MCF 10A (cell line): ENCODE data around the gene MCTP1. TPM values are rescaled to one million over a fixed set of nuclear protein-coding genes. Genes with fewer than 3 reads are reported as not detected.

Experiments
- BruUV-seq: library from RNA; stranded (reverse); fragments of 400-500 nt; replicated peaks from 2 replicates; lab custom pipeline; 2021; lab: Mats Ljungman, UMichigan
- CTCF ChIA-PET: fragments of 300-600 bp; sonication (Branson Sonifier 250); formaldehyde crosslinking; extraction: SDS; loops from one replicate; lab custom pipeline; 2021; ENCODE audit warnings: antibody characterized with exemption, inconsistent platforms; lab: Yijun Ruan, JAX
- POLR2A ChIA-PET: fragments of 300-600, 350-650 bp; sonication (Branson Sonifier 250); formaldehyde crosslinking; extraction: SDS; loops from one replicate; lab custom pipeline; 2020; ENCODE audit warnings: antibody characterized with exemption, inconsistent platforms; lab: Yijun Ruan, JAX
- DNase-seq: peaks from one replicate; pipeline ENCODE4 v3.0.0-alpha.2; 2018; ENCODE audit not compliant: unreplicated experiment
- H3K27ac Mint-ChIP-seq: one replicate; pipeline ENCODE4 v1.8.0; 2022; ENCODE audit warnings: mild to moderate bottlenecking, low read depth, mixed read lengths; ENCODE audit not compliant: unreplicated experiment
- H3K27me3 Mint-ChIP-seq: one replicate; pipeline ENCODE4 v1.8.0; 2022; ENCODE audit warnings: mixed read lengths; ENCODE audit not compliant: insufficient read depth, unreplicated experiment
- H3K36me3 Mint-ChIP-seq: one replicate; pipeline ENCODE4 v1.8.0; 2022; ENCODE audit warnings: mild to moderate bottlenecking, moderate library complexity, mixed read lengths; ENCODE audit not compliant: insufficient read depth, unreplicated experiment
- H3K4me1 Mint-ChIP-seq: one replicate; pipeline ENCODE4 v1.8.0; 2022; ENCODE audit warnings: mixed read lengths; ENCODE audit not compliant: insufficient read depth, unreplicated experiment
- H3K4me3 Mint-ChIP-seq: one replicate; pipeline ENCODE4 v1.8.0; 2022; ENCODE audit warnings: mild to moderate bottlenecking, moderate library complexity, mixed read lengths; ENCODE audit not compliant: unreplicated experiment
- H3K9me3 Mint-ChIP-seq: one replicate; pipeline ENCODE4 v1.8.0; 2022; ENCODE audit warnings: mixed read lengths; ENCODE audit not compliant: unreplicated experiment
- CTCF ChIP-seq: fragments of 200-600 bp; IDR thresholded peaks from one replicate; pipeline ENCODE4 v1.8.0; 2022; ENCODE audit warnings: antibody characterized with exemption, mild to moderate bottlenecking; ENCODE audit not compliant: unreplicated experiment
- intact Hi-C: fragments of 100-400 bp; cut with micrococcal nuclease; formaldehyde crosslinking; loops from 2 replicates; pipeline ENCODE4 v1.14.1; 2022
- total RNA-seq: library from RNA; stranded (reverse); gene quantifications from 2 replicates; pipeline ENCODE4 v1.2.3, GENCODE V29; 2022

Gene MCTP1
- total RNA-seq, 1 experiment from 2014 or later, result 40.3 TPM

- intact Hi-C loops, result no loop called here
- peaks cover 7% of the 10 kb centered on the region for H3K4me1 Mint-ChIP-seq
- no TSS peak for BruUV-seq
- H3K9me3 Mint-ChIP-seq, result no peaks in the 10 kb centered on the region
- no peaks in the 10 kb centered on the region for H3K36me3 Mint-ChIP-seq
- no peak overlapping the region for H3K27ac Mint-ChIP-seq
- TF ChIP-seq CTCF, result no peak
- no peak overlapping the region for H3K4me3 Mint-ChIP-seq
- POLR2A ChIA-PET, result no interaction called here
- no peak for DNase-seq
- CTCF ChIA-PET, result interaction anchor here (1.4 kb wide), 1 partner anchor 118 kb away, joined by 3 read pairs; no protein-coding TSS in a partner anchor
- H3K27me3 Mint-ChIP-seq, result no peaks in the 10 kb centered on the region
Measured at GRCh38 chr5:95086927-95087815, 197.7 kb downstream of the MCTP1 start.

GRCh38 chr5:95084757-95085156, 200.1 kb downstream of the MCTP1 start:
- no peak for DNase-seq
- no peak overlapping the region for H3K4me3 Mint-ChIP-seq
- H3K9me3 Mint-ChIP-seq, result no peaks in the 10 kb centered on the region
- intact Hi-C loops, result loop anchor here (5.0 kb wide), 1 partner anchor 153 kb away; no protein-coding TSS in a partner anchor
- no peak overlapping the region for H3K27ac Mint-ChIP-seq
- BruUV-seq, result no TSS peak
- CTCF ChIA-PET, result interaction anchor here (0.6 to 0.9 kb wide), 2 partner anchors 55 to 180 kb away, joined by 3 to 4 read pairs; no protein-coding TSS in a partner anchor
- peaks cover 13% of the 10 kb centered on the region for H3K4me1 Mint-ChIP-seq
- H3K36me3 Mint-ChIP-seq, result no peaks in the 10 kb centered on the region
- H3K27me3 Mint-ChIP-seq, result no peaks in the 10 kb centered on the region
- no peak for TF ChIP-seq CTCF
- POLR2A ChIA-PET, result interaction anchor here (0.7 kb wide), 1 partner anchor 55 kb away, joined by 4 read pairs; no protein-coding TSS in a partner anchor

GRCh38 chr5:95083606-95084005, 201.3 kb downstream of the MCTP1 start:
- CTCF ChIA-PET, result interaction anchor here (0.6 kb wide), 1 partner anchor 115 kb away, joined by 3 read pairs; no protein-coding TSS in a partner anchor
- POLR2A ChIA-PET, result no interaction called here
- TF ChIP-seq CTCF, result no peak
- no peaks in the 10 kb centered on the region for H3K36me3 Mint-ChIP-seq
- H3K4me1 Mint-ChIP-seq, result peaks cover 22% of the 10 kb centered on the region
- intact Hi-C loops, result loop anchor here (5.0 kb wide), 1 partner anchor 154 kb away; no protein-coding TSS in a partner anchor
- BruUV-seq, result no TSS peak
- no peak overlapping the region for H3K27ac Mint-ChIP-seq
- no peak for DNase-seq
- no peaks in the 10 kb centered on the region for H3K9me3 Mint-ChIP-seq
- H3K27me3 Mint-ChIP-seq, result no peaks in the 10 kb centered on the region
- no peak overlapping the region for H3K4me3 Mint-ChIP-seq

- no TSS peak for BruUV-seq
- peaks cover 23% of the 10 kb centered on the region for H3K4me1 Mint-ChIP-seq
- H3K27me3 Mint-ChIP-seq, result no peaks in the 10 kb centered on the region
- POLR2A ChIA-PET, result interaction anchor here (1.1 to 3.0 kb wide), 10 partner anchors 8 to 473 kb away, joined by 3 to 21 read pairs (median 4); partner anchors contain the start of genes ARSK and SKIC3
- peak; percentile 45 for DNase-seq
- H3K9me3 Mint-ChIP-seq, result no peaks in the 10 kb centered on the region
- H3K27ac Mint-ChIP-seq, result peak overlapping the region; percentile 84
- H3K36me3 Mint-ChIP-seq, result no peaks in the 10 kb centered on the region
- TF ChIP-seq CTCF, result no peak
- H3K4me3 Mint-ChIP-seq, result peak overlapping the region; percentile 76
- intact Hi-C loops, result loop anchor here (2.0 to 5.0 kb wide), 3 partner anchors 97 to 155 kb away; no protein-coding TSS in a partner anchor
- CTCF ChIA-PET, result interaction anchor here (0.8 kb wide), 1 partner anchor 60 kb away, joined by 4 read pairs; no protein-coding TSS in a partner anchor
Measured at GRCh38 chr5:95081982-95082381, 202.9 kb downstream of the MCTP1 start.
